K562 (cell line): ENCODE measurements around the gene CYP21A2. TPM values are rescaled to one million over a fixed set of nuclear protein-coding genes. Genes with fewer than 3 reads are reported as not detected.

Experiments
- CBX5 ChIP-seq: IDR thresholded peaks from 2 replicates; pipeline ENCODE4 v1.6.1; 2014; ENCODE audit warnings: low read depth, borderline replicate concordance
- CTBP1 ChIP-seq: fragments of 450-650 bp; IDR thresholded peaks from 2 replicates; pipeline ENCODE4 v1.6.1; 2016; ENCODE audit warnings: borderline replicate concordance
- HCFC1 ChIP-seq: IDR thresholded peaks from 2 replicates; pipeline ENCODE4 v1.6.1; 2012; ENCODE audit warnings: low read depth, low read length, improper control_type of control experiment
- MAZ ChIP-seq, 2 experiments: fragments of 450-650 bp in 1 of 2; sonication (generic) in 1 of 2; formaldehyde crosslinking; IDR thresholded peaks in 1 of 2; conservative IDR thresholded peaks in 1 of 2; 2 replicates each; pipeline versions ENCODE4 v1.4.0 to v1.5.0; 2020; ENCODE audit warnings: mild to moderate bottlenecking in 1 of 2, missing genetic modification reagents in 1 of 2
- MITF ChIP-seq: IDR thresholded peaks from 2 replicates; pipeline ENCODE4 v1.6.1; 2014; ENCODE audit warnings: antibody characterized with exemption
- NFYB ChIP-seq: IDR thresholded peaks from 2 replicates; pipeline ENCODE4 v1.6.1; 2011; ENCODE audit warnings: mild to moderate bottlenecking, moderate library complexity; ENCODE audit not compliant: insufficient read length; ENCODE audit errors: extremely low read depth
- NR2C1 ChIP-seq, 2 experiments: fragments of 450-650 bp; IDR thresholded peaks; 2 replicates each; pipeline ENCODE4 v1.6.1; 2017; ENCODE audit warnings: mild to moderate bottlenecking in 2 of 2, antibody characterized with exemption in 1 of 2, inconsistent platforms in 1 of 2, missing compliant biosample characterization in 1 of 2, missing genetic modification characterization in 1 of 2
- RAD21 ChIP-seq, 2 experiments: fragments of 250-450 bp in 1 of 2; fragments of 450-650 bp in 1 of 2; sonication (Bioruptor Pico) in 1 of 2; formaldehyde crosslinking in 1 of 2; IDR thresholded peaks in 1 of 2; conservative IDR thresholded peaks in 1 of 2; 2 replicates each; pipeline versions ENCODE4 v1.4.0 to v1.8.0; 2020 to 2022; ENCODE audit warnings: mild to moderate bottlenecking in 2 of 2, moderate library complexity in 1 of 2
- RB1 ChIP-seq: fragments of 450-650 bp; IDR thresholded peaks from 2 replicates; pipeline ENCODE4 v1.6.1; 2017; ENCODE audit warnings: low read depth, mild to moderate bottlenecking
- SMARCA4 ChIP-seq: fragments of 450-650 bp; IDR thresholded peaks from 2 replicates; pipeline ENCODE4 v1.6.1; 2016
- SMARCE1 ChIP-seq: fragments of 450-650 bp; IDR thresholded peaks from 2 replicates; pipeline ENCODE4 v1.7.1; 2016; ENCODE audit warnings: mild to moderate bottlenecking
- TOE1 ChIP-seq, 2 experiments: fragments of 450-650 bp in 1 of 2; sonication (generic) in 1 of 2; formaldehyde crosslinking in 1 of 2; IDR thresholded peaks; 2 replicates each; pipeline versions ENCODE4 v1.7.1 to v1.8.0; 2016 to 2022; ENCODE audit warnings: borderline replicate concordance in 2 of 2, mild to moderate bottlenecking in 2 of 2, antibody characterized with exemption in 1 of 2, inconsistent platforms in 1 of 2, low read depth in 1 of 2, missing genetic modification reagents in 1 of 2, moderate library complexity in 1 of 2
- YY1 ChIP-seq, 3 experiments: IDR thresholded peaks; 2 replicates each; pipeline ENCODE4 v1.6.1; 2011; ENCODE audit warnings: low read length in 2 of 3, mild to moderate bottlenecking in 2 of 3, moderate library complexity in 2 of 3, borderline replicate concordance in 1 of 3, control low read depth in 1 of 3, low read depth in 1 of 3; ENCODE audit not compliant: insufficient read depth in 3 of 3, insufficient replicate concordance in 2 of 3, control insufficient read depth in 1 of 3, insufficient read length in 1 of 3; ENCODE audit errors: extremely low read depth in 1 of 3
- ZBTB2 ChIP-seq: fragments of 450-650 bp; IDR thresholded peaks from 2 replicates; pipeline ENCODE4 v1.6.1; 2016; ENCODE audit warnings: antibody characterized with exemption
- ZBTB7A ChIP-seq: IDR thresholded peaks from 2 replicates; pipeline ENCODE4 v1.6.1; 2011; ENCODE audit warnings: low read depth, mild to moderate bottlenecking, low read length, moderate library complexity, borderline replicate concordance; ENCODE audit not compliant: control insufficient read depth
- ZC3H8 ChIP-seq: fragments of 450-650 bp; IDR thresholded peaks from 2 replicates; pipeline ENCODE4 v1.6.1; 2017
- ZNF507 ChIP-seq: conservative IDR thresholded peaks from 2 replicates; pipeline ENCODE4 v1.6.1; 2017; ENCODE audit warnings: missing genetic modification characterization, missing compliant biosample characterization
- polyA plus RNA-seq, 8 experiments: library from polyadenylated mRNA; depleted of rRNA in 4 of 8; stranded (reverse) in 5 of 8; unstranded in 3 of 8; fragments of >200 nt; fragmentation: Nextera tagmentation in 2 of 8; fragmentation: Illumina TruSeq in 1 of 8; extraction: Ambion mirVana in 2 of 8; extraction: Trizol in 1 of 8; gene quantifications; 2 replicates each; pipeline versions ENCODE4 v1.2.1 to v1.2.3, GENCODE V29; 2011 to 2014; ENCODE audit warnings: inconsistent platforms in 1 of 8, missing spikeins in 1 of 8
- total RNA-seq, 7 experiments: library from RNA; depleted of rRNA in 6 of 7; stranded (reverse); fragments of >200 nt in 6 of 7; fragmentation: Illumina TruSeq in 2 of 7; extraction: Trizol in 2 of 7; gene quantifications; 2 replicates each; pipeline versions ENCODE4 v1.2.1 to v1.2.3, GENCODE V29; 2011 to 2021; ENCODE audit warnings: low replicate concordance in 1 of 7
- TF ChIP-seq, protein P1 (sequence below): sonication (generic); formaldehyde crosslinking; IDR thresholded peaks from 2 replicates; pipeline ENCODE4 v1.5.0; 2020; ENCODE audit warnings: missing genetic modification reagents
- TF ChIP-seq, protein P2 (sequence below), 3 experiments: IDR thresholded peaks in 2 of 3; conservative IDR thresholded peaks in 1 of 3; 2 replicates each; pipeline ENCODE4 v1.5.1; 2011 to 2012; ENCODE audit warnings: low read length in 3 of 3, mild to moderate bottlenecking in 3 of 3, control low read depth in 2 of 3, improper control_type of control experiment in 1 of 3, inconsistent platforms in 1 of 3, low read depth in 1 of 3, mixed read lengths in 1 of 3, moderate library complexity in 1 of 3; ENCODE audit not compliant: insufficient read depth in 2 of 3

CYP21A2 gene
- total and polyA plus RNA-seq, 9 of the 15 experiments (the other 6 are each of a cell fraction or from before 2014, with no cell fraction given) = 0.03 to 1.4 (median 0.19) TPM

DNA sequence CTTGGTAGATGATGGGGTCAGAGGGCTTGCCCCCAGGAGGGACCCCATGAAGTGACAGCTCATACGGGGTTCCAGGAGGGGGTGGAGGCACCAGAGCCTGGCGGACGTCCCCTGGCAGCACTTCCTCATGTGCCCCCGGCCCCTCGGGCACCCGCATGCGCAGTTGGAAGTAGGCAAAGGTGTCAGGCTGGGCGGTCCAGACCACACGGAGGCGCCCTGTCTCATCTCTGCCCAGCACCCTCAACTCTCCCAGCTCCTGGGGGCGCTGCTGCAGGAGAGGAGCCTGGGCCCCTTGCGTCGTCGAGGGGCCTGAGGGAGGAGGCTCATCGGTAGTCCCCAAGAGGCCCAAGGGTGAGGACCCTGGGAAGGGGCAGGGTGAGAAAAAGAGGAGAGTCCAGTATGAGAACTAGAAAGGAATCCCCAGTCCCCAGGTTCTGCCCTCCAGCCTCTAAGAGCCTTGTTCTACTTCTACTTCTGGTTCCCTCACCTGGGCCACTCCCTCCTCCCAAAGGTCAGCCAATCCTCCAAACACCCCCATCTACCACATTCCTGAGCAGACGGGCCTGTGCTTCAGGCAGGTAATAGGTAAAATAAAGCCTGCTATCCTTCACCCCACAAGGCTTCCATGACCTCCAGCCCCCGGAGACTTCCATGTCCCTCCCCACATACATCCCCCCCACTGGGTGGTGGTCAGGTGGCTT, 47.7 kb downstream of the CYP21A2 start (continued):
- TF ChIP-seq CTBP1 (0 out of 2 replicates have a peak, but pooled peaks have one; percentile 32), ZNF507 (tag) (no peak), YY1 (IDR thresholded peaks at IDR 0.05; ENCODE audit: borderline replicate concordance in 1 of 3, control insufficient read depth in 1 of 3, extremely low read depth in 1 of 3, insufficient read depth in 3 of 3, insufficient read length in 1 of 3, insufficient replicate concordance in 2 of 3, low read depth in 1 of 3, low read length in 2 of 3) (peak in 1 of 3 experiments; percentile 6), ZBTB7A (peak; percentile 55; the same call in 1 of the 2 replicates), ZC3H8 (no peak), RB1 (0 out of 2 replicates have a peak, but pooled peaks have one; percentile 21), RAD21 (CRISPR knock-in tag; conservative IDR thresholded peaks at IDR 0.05 in 1 of 2, IDR thresholded peaks at IDR 0.05 in 1 of 2) (peak in 1 of 2 experiments; percentile 47; a peak in 2 of 4 replicates), MITF (no peak), ZBTB2 (0 out of 2 replicates have a peak, but pooled peaks have one; percentile 49), HCFC1 (peak; percentile 17; the same call in 1 of the 2 replicates), CBX5 (no peak), NR2C1 (IDR thresholded peaks at IDR 0.05) (0 out of 2 replicates have a peak, but pooled peaks have one; percentile 15), NR2C1 (tag; IDR thresholded peaks at IDR 0.05) (no peak), SMARCE1 (0 out of 2 replicates have a peak, but pooled peaks have one; percentile 20), NFYB (no peak), MAZ (CRISPR knock-in tag; conservative IDR thresholded peaks at IDR 0.05 in 1 of 2, IDR thresholded peaks at IDR 0.05 in 1 of 2) (peak in 1 of 2 experiments; percentile 45; a peak in 1 of 4 replicates), TOE1 (IDR thresholded peaks at IDR 0.05; ENCODE audit: borderline replicate concordance) (no peak), TOE1 (CRISPR knock-in tag; IDR thresholded peaks at IDR 0.05; ENCODE audit: borderline replicate concordance, low read depth) (no peak), SMARCA4 (peak; percentile 35; the same call in 1 of the 2 replicates)
- TF ChIP-seq, protein P1, sequence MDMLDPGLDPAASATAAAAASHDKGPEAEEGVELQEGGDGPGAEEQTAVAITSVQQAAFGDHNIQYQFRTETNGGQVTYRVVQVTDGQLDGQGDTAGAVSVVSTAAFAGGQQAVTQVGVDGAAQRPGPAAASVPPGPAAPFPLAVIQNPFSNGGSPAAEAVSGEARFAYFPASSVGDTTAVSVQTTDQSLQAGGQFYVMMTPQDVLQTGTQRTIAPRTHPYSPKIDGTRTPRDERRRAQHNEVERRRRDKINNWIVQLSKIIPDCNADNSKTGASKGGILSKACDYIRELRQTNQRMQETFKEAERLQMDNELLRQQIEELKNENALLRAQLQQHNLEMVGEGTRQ (CRISPR knock-in tag) = 0 out of 2 replicates have a peak, but pooled peaks have one; percentile 4
- TF ChIP-seq, protein P2, sequence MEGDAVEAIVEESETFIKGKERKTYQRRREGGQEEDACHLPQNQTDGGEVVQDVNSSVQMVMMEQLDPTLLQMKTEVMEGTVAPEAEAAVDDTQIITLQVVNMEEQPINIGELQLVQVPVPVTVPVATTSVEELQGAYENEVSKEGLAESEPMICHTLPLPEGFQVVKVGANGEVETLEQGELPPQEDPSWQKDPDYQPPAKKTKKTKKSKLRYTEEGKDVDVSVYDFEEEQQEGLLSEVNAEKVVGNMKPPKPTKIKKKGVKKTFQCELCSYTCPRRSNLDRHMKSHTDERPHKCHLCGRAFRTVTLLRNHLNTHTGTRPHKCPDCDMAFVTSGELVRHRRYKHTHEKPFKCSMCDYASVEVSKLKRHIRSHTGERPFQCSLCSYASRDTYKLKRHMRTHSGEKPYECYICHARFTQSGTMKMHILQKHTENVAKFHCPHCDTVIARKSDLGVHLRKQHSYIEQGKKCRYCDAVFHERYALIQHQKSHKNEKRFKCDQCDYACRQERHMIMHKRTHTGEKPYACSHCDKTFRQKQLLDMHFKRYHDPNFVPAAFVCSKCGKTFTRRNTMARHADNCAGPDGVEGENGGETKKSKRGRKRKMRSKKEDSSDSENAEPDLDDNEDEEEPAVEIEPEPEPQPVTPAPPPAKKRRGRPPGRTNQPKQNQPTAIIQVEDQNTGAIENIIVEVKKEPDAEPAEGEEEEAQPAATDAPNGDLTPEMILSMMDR (IDR thresholded peaks at IDR 0.05 in 2 of 3, conservative IDR thresholded peaks at IDR 0.05 in 1 of 3; ENCODE audit: insufficient read depth in 2 of 3, low read depth in 1 of 3, low read length in 3 of 3) = peak; percentile 57 to 97 (median 80)
